Measurements from ENCODE around the gene ANKRD63.

DNA sequence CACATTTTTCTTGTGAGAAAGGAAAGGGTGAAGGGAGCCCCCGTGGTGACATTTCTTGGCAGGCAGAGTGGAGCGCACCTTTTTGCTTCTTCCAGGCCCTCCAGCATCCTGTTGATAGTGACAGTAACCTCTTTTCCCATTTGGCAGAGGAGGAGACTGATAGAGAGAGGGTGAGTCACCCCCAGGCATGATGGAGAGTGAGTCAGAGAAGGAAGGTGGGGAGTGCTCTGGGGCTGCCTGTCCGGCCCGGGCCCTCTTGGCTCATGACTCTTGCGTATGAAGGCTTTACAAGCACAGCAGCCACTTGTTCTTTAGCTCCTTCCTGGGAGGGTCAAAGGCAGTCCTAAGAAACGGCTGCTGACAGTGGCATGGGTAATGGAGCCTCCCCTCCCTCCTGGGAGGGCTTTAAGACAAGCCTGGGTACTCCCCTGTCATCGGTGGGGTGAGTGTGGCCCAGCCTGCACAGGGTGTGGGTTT lies 16.0 kb downstream of the ANKRD63 start:
- TF ChIP-seq TCF7 (CRISPR knock-in tag; IDR thresholded peaks at IDR 0.05; ENCODE audit: low read depth): no peak
- TF ChIP-seq NFYB (CRISPR knock-in tag; conservative IDR thresholded peaks at IDR 0.05; ENCODE audit: low read depth): no peak
- TF ChIP-seq, protein P1, sequence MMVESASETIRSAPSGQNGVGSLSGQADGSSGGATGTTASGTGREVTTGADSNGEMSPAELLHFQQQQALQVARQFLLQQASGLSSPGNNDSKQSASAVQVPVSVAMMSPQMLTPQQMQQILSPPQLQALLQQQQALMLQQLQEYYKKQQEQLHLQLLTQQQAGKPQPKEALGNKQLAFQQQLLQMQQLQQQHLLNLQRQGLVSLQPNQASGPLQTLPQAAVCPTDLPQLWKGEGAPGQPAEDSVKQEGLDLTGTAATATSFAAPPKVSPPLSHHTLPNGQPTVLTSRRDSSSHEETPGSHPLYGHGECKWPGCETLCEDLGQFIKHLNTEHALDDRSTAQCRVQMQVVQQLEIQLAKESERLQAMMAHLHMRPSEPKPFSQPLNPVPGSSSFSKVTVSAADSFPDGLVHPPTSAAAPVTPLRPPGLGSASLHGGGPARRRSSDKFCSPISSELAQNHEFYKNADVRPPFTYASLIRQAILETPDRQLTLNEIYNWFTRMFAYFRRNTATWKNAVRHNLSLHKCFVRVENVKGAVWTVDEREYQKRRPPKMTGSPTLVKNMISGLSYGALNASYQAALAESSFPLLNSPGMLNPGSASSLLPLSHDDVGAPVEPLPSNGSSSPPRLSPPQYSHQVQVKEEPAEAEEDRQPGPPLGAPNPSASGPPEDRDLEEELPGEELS (CRISPR knock-in tag; IDR thresholded peaks at IDR 0.05): no peak
- TF ChIP-seq, protein P2, sequence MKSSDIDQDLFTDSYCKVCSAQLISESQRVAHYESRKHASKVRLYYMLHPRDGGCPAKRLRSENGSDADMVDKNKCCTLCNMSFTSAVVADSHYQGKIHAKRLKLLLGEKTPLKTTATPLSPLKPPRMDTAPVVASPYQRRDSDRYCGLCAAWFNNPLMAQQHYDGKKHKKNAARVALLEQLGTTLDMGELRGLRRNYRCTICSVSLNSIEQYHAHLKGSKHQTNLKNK (CRISPR knock-in tag; IDR thresholded peaks at IDR 0.05): no peak
- TF ChIP-seq, protein P3, sequence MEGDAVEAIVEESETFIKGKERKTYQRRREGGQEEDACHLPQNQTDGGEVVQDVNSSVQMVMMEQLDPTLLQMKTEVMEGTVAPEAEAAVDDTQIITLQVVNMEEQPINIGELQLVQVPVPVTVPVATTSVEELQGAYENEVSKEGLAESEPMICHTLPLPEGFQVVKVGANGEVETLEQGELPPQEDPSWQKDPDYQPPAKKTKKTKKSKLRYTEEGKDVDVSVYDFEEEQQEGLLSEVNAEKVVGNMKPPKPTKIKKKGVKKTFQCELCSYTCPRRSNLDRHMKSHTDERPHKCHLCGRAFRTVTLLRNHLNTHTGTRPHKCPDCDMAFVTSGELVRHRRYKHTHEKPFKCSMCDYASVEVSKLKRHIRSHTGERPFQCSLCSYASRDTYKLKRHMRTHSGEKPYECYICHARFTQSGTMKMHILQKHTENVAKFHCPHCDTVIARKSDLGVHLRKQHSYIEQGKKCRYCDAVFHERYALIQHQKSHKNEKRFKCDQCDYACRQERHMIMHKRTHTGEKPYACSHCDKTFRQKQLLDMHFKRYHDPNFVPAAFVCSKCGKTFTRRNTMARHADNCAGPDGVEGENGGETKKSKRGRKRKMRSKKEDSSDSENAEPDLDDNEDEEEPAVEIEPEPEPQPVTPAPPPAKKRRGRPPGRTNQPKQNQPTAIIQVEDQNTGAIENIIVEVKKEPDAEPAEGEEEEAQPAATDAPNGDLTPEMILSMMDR (IDR thresholded peaks at IDR 0.05): no peak
- no peak for TF ChIP-seq ZNF232 (CRISPR knock-in tag; IDR thresholded peaks at IDR 0.05)
